ENCODE measurements around the gene ZNF845. TPM values are rescaled to one million over a fixed set of nuclear protein-coding genes. Genes with fewer than 3 reads are reported as not detected.

ZNF845 gene
- total and polyA plus RNA-seq, 2 donors (not counting 3 experiments of a cell fraction or from before 2014, with no cell fraction given): 0.88 to 4.6 TPM

- CTCF ChIA-PET: no interaction called here
- BruUV-seq (replicated peaks): no TSS peak
- no peaks in the 10 kb centered on the region for H3K9me1 ChIP-seq (replicated peaks; ENCODE audit: control insufficient read depth, extremely low read depth, insufficient read depth, low read length)
- intact Hi-C loops (cut with micrococcal nuclease): no loop called here
- DNase-seq (ENCODE audit: low read depth, low spot score) (no peak), FAIRE-seq (no peak)
- TF ChIP-seq CTCF (IDR thresholded peaks at IDR 0.05; ENCODE audit: extremely low read depth in 1 of 2, insufficient read depth in 1 of 2, low read depth in 1 of 2, low read length in 2 of 2): no peak
- no peak for TF ChIP-seq GATA2 (IDR thresholded peaks at IDR 0.05; ENCODE audit: insufficient read depth, insufficient read length, low read depth, low read length)
- TF ChIP-seq POLR2A (IDR thresholded peaks at IDR 0.05; ENCODE audit: low read depth, low read length): no peak
- TF ChIP-seq FOS (IDR thresholded peaks at IDR 0.05; ENCODE audit: borderline replicate concordance, insufficient read depth, low read length): no peak
- no peak for TF ChIP-seq POLR2AphosphoS5 (IDR thresholded peaks at IDR 0.05; ENCODE audit: insufficient read depth, low read depth, low read length)
- no peak for TF ChIP-seq JUN (IDR thresholded peaks at IDR 0.05; ENCODE audit: borderline replicate concordance, insufficient read depth, insufficient read length, low read depth)
- TF ChIP-seq MAX (IDR thresholded peaks at IDR 0.05; ENCODE audit: insufficient read depth, insufficient read length): no peak
- no peak for TF ChIP-seq EZH2 (IDR thresholded peaks at IDR 0.05; ENCODE audit: borderline replicate concordance, low read depth, low read length, severe bottlenecking)
- TF ChIP-seq MYC (IDR thresholded peaks at IDR 0.05; ENCODE audit: low read depth, low read length): no peak
- H4K20me1 ChIP-seq (replicated peaks; ENCODE audit: control insufficient read depth, extremely low read depth, insufficient read depth, low read length): no peaks in the 10 kb centered on the region
- no peaks in the 10 kb centered on the region for H3K4me1 ChIP-seq (ENCODE audit: control insufficient read depth, extremely low read depth, insufficient read depth, low read length)
- POLR2A ChIA-PET: no interaction called here
- H3K27ac ChIP-seq (ENCODE audit: insufficient read depth, low read depth, low read length): no peak overlapping the region
- no peak overlapping the region for H2AFZ ChIP-seq (ENCODE audit: low read depth, low read length)
- dilution Hi-C loops (cut with MboI; ENCODE audit: extremely low pct_ligation_motif_present, low sequenced_read_pairs): no loop called here
- H3K4me2 ChIP-seq (ENCODE audit: insufficient read depth, low read length): no peak overlapping the region
- no peak overlapping the region for H3K9ac ChIP-seq (replicated peaks; ENCODE audit: extremely low read depth, insufficient read depth, low read length)
- H3K36me3 ChIP-seq (ENCODE audit: control insufficient read depth in 2 of 2, extremely low read depth in 1 of 2, insufficient read depth in 2 of 2, low read length in 2 of 2): no peaks in the 10 kb centered on the region
- H3K4me3 ChIP-seq (replicated peaks in 1 of 3; ENCODE audit: insufficient read depth in 1 of 3, low read depth in 1 of 3, low read length in 3 of 3): no peak overlapping the region
- peaks cover 8% of the 10 kb centered on the region for H3K9me3 ChIP-seq (replicated peaks; ENCODE audit: control insufficient read depth, insufficient read depth, low read length)
- H3K79me2 ChIP-seq (ENCODE audit: control insufficient read depth, insufficient read depth, low read length): no peaks in the 10 kb centered on the region
- no peaks in the 10 kb centered on the region for H3K27me3 ChIP-seq (ENCODE audit: control insufficient read depth in 2 of 2, insufficient read depth in 2 of 2, low read length in 2 of 2)
Observed at GRCh38 chr19:53381376-53381775, 47.8 kb downstream of the ZNF845 start.

All from endothelial cell of umbilical vein (primary cell).